Mesenchymal stem cell (in vitro differentiated cells and primary cell): ENCODE results near the gene STIMATE.

ENCODE experiments used
- DNase-seq: peaks from one replicate; pipeline ENCODE4 v3.0.0-alpha.2; 2013
- H2AFZ ChIP-seq: one replicate; pipeline ENCODE4 v1.6.1; 2013; ENCODE audit warnings: low read depth, mild to moderate bottlenecking, control low read depth, inconsistent platforms, low read length, moderate library complexity
- H2AK5ac ChIP-seq: 2 replicates; pipeline ENCODE4 v1.6.1; 2013; ENCODE audit warnings: low read length, moderate library complexity, mild to moderate bottlenecking, inconsistent platforms; ENCODE audit not compliant: severe bottlenecking
- H2BK120ac ChIP-seq: one replicate; pipeline ENCODE4 v1.6.1; 2013; ENCODE audit warnings: low read depth, mild to moderate bottlenecking, inconsistent platforms, low read length, moderate library complexity
- H2BK12ac ChIP-seq, 2 experiments: one replicate each; pipeline ENCODE4 v1.6.1; 2013; ENCODE audit warnings: inconsistent platforms in 2 of 2, low read length in 2 of 2, mild to moderate bottlenecking in 2 of 2, moderate library complexity in 2 of 2, control low read depth in 1 of 2
- H2BK15ac ChIP-seq: one replicate; pipeline ENCODE4 v1.6.1; 2013; ENCODE audit warnings: mild to moderate bottlenecking, low read depth, inconsistent platforms; ENCODE audit not compliant: poor library complexity, severe bottlenecking
- H2BK5ac ChIP-seq: 2 replicates; pipeline ENCODE4 v1.6.1; 2013; ENCODE audit warnings: low read depth, mild to moderate bottlenecking, low read length, control low read depth, inconsistent platforms; ENCODE audit not compliant: poor library complexity, severe bottlenecking
- H3K14ac ChIP-seq, 2 experiments: one replicate each; pipeline ENCODE4 v1.6.1; 2013; ENCODE audit warnings: inconsistent platforms in 2 of 2, low read length in 2 of 2, control low read depth in 1 of 2, mild to moderate bottlenecking in 1 of 2, moderate library complexity in 1 of 2
- H3K18ac ChIP-seq, 2 experiments: one replicate each; pipeline ENCODE4 v1.6.1; 2013; ENCODE audit warnings: inconsistent platforms in 2 of 2, low read length in 2 of 2, control low read depth in 1 of 2, low read depth in 1 of 2, mild to moderate bottlenecking in 1 of 2
- H3K23ac ChIP-seq, 2 experiments: one replicate each; pipeline ENCODE4 v1.6.1; 2013; ENCODE audit warnings: inconsistent platforms in 2 of 2, low read length in 2 of 2, mild to moderate bottlenecking in 2 of 2, moderate library complexity in 2 of 2, control low read depth in 1 of 2
- H3K27ac ChIP-seq: 2 replicates; pipeline ENCODE4 v1.5.1; 2013; ENCODE audit warnings: mild to moderate bottlenecking, moderate library complexity, low read length, control low read depth, inconsistent platforms; ENCODE audit not compliant: poor library complexity, severe bottlenecking
- H3K27me3 ChIP-seq, 2 experiments: 2 replicates each; pipeline versions ENCODE4 v1.6.1 to v1.7.0; 2013; ENCODE audit warnings: low read length in 2 of 2, mild to moderate bottlenecking in 2 of 2, moderate library complexity in 2 of 2, control low read depth in 1 of 2, inconsistent platforms in 1 of 2; ENCODE audit not compliant: control insufficient read depth in 1 of 2, insufficient read depth in 1 of 2
- H3K36me3 ChIP-seq, 2 experiments: 2 replicates each; pipeline versions ENCODE4 v1.6.1 to v1.7.0; 2013; ENCODE audit warnings: low read length in 2 of 2, control low read depth in 1 of 2, inconsistent platforms in 1 of 2, low read depth in 1 of 2, mild to moderate bottlenecking in 1 of 2; ENCODE audit not compliant: insufficient read depth in 2 of 2, control insufficient read depth in 1 of 2
- H3K4ac ChIP-seq, 2 experiments: one replicate each; pipeline ENCODE4 v1.6.1; 2013; ENCODE audit warnings: inconsistent platforms in 2 of 2, low read length in 2 of 2, mild to moderate bottlenecking in 2 of 2, moderate library complexity in 2 of 2, control low read depth in 1 of 2, low read depth in 1 of 2
- H3K4me1 ChIP-seq: 2 replicates; pipeline ENCODE4 v1.6.1; 2013; ENCODE audit warnings: low read depth, low read length, control low read depth; ENCODE audit not compliant: control insufficient read depth, insufficient read depth
- H3K4me2 ChIP-seq: 2 replicates; pipeline ENCODE4 v1.6.1; 2013; ENCODE audit warnings: low read length, mild to moderate bottlenecking, inconsistent platforms; ENCODE audit not compliant: poor library complexity, severe bottlenecking
- H3K4me3 ChIP-seq, 2 experiments: 2 replicates each; pipeline versions ENCODE4 v1.5.1 to v1.7.0; 2013; ENCODE audit warnings: low read length in 2 of 2, mild to moderate bottlenecking in 2 of 2, control low read depth in 1 of 2, low read depth in 1 of 2; ENCODE audit not compliant: insufficient read depth in 1 of 2
- H3K79me1 ChIP-seq: replicated peaks from 2 replicates; pipeline ENCODE4 v1.6.1; 2013; ENCODE audit warnings: mild to moderate bottlenecking, control low read depth, low read length, inconsistent platforms; ENCODE audit not compliant: poor library complexity, severe bottlenecking
- H3K9ac ChIP-seq: 2 replicates; pipeline ENCODE4 v1.7.0; 2013; ENCODE audit warnings: mild to moderate bottlenecking, low read length, moderate library complexity
- H3K9me3 ChIP-seq: 2 replicates; pipeline ENCODE4 v1.7.0; 2013; ENCODE audit warnings: mild to moderate bottlenecking, low read length; ENCODE audit not compliant: control insufficient read depth
- H4K8ac ChIP-seq: one replicate; pipeline ENCODE4 v1.6.1; 2013; ENCODE audit warnings: inconsistent platforms, mild to moderate bottlenecking, low read length, moderate library complexity
- H4K91ac ChIP-seq: one replicate; pipeline ENCODE4 v1.6.1; 2013; ENCODE audit warnings: mild to moderate bottlenecking, low read length, inconsistent platforms
- WGBS: methylation state at CpG from one replicate; pipeline ENCODE4 v1.1.7; 2013; ENCODE audit warnings: mixed read lengths; 5-methylcytosine and 5-hydroxymethylcytosine counted together

Gene STIMATE

GRCh38 chr3:52904552-52904951, 7.2 kb upstream of the STIMATE start:
- H3K9ac ChIP-seq = no peak overlapping the region
- no peak overlapping the region for H3K18ac ChIP-seq
- no peak overlapping the region for H4K91ac ChIP-seq
- no peak overlapping the region for H2AFZ ChIP-seq
- no peaks in the 10 kb centered on the region for H3K9me3 ChIP-seq
- no peak overlapping the region for H3K23ac ChIP-seq
- no peak overlapping the region for H3K27ac ChIP-seq
- H3K4me1 ChIP-seq = no peaks in the 10 kb centered on the region
- no peak overlapping the region for H3K4ac ChIP-seq
- no peak overlapping the region for H3K4me2 ChIP-seq
- H2BK120ac ChIP-seq = no peak overlapping the region
- no peak overlapping the region for H4K8ac ChIP-seq
- no peak overlapping the region for H2BK15ac ChIP-seq
- H2AK5ac ChIP-seq = no peak overlapping the region
- 100% methylated on average over 1 of the region's 1 CpG for WGBS
- no peaks in the 10 kb centered on the region for H3K79me1 ChIP-seq
- no peaks in the 10 kb centered on the region for H3K27me3 ChIP-seq
- no peak overlapping the region for H3K14ac ChIP-seq
- H2BK5ac ChIP-seq = no peak overlapping the region
- H3K4me3 ChIP-seq = no peak overlapping the region
- no peak for DNase-seq
- no peak overlapping the region for H2BK12ac ChIP-seq
- H3K36me3 ChIP-seq = peaks cover 0 to 21% of the 10 kb centered on the region in 2 experiments

GRCh38 chr3:52904000-52904399, 6.7 kb upstream of the STIMATE start:
- Histone ChIP-seq H2BK120ac (no peak overlapping the region), H2AK5ac (no peak overlapping the region), H3K4me2 (no peak overlapping the region), H3K9ac (no peak overlapping the region), H3K14ac (no peak overlapping the region), H4K91ac (no peak overlapping the region), H3K36me3 (peaks cover 0 to 21% of the 10 kb centered on the region in 2 experiments), H3K18ac (no peak overlapping the region), H3K4me3 (no peak overlapping the region), H3K9me3 (no peaks in the 10 kb centered on the region), H3K4ac (no peak overlapping the region), H2BK12ac (no peak overlapping the region), H3K79me1 (no peaks in the 10 kb centered on the region), H2BK5ac (no peak overlapping the region), H3K27ac (no peak overlapping the region), H3K23ac (no peak overlapping the region), H4K8ac (no peak overlapping the region), H2BK15ac (no peak overlapping the region), H2AFZ (no peak overlapping the region), H3K4me1 (no peaks in the 10 kb centered on the region), H3K27me3 (no peaks in the 10 kb centered on the region)
- WGBS = 90% methylated on average over 3 of the region's 3 CpGs
- DNase-seq = no peak

GRCh38 chr3:52896613-52897012, 735 bp downstream of the STIMATE start:
- no peak overlapping the region for H4K91ac ChIP-seq
- no peak for DNase-seq
- H3K9ac ChIP-seq = peak overlapping the region; percentile 90
- WGBS = 13% methylated on average over 9 of the region's 9 CpGs
- no peaks in the 10 kb centered on the region for H3K9me3 ChIP-seq
- peak overlapping the region; percentile 78 for H2AFZ ChIP-seq
- H2BK5ac ChIP-seq = no peak overlapping the region
- peak overlapping the region; percentile 89 to 97 for H3K4me3 ChIP-seq
- peaks cover 28% of the 10 kb centered on the region for H3K79me1 ChIP-seq
- H3K36me3 ChIP-seq = peaks cover 0 to 3% of the 10 kb centered on the region in 2 experiments
- H2AK5ac ChIP-seq = no peak overlapping the region
- peaks cover 7% of the 10 kb centered on the region for H3K4me1 ChIP-seq
- H3K27me3 ChIP-seq = no peaks in the 10 kb centered on the region
- H4K8ac ChIP-seq = no peak overlapping the region
- no peak overlapping the region for H2BK15ac ChIP-seq
- no peak overlapping the region for H2BK12ac ChIP-seq
- H3K18ac ChIP-seq = no peak overlapping the region
- no peak overlapping the region for H3K14ac ChIP-seq
- peak overlapping the region; percentile 97 for H3K4me2 ChIP-seq
- H3K27ac ChIP-seq = no peak overlapping the region
- H3K4ac ChIP-seq = peak overlapping the region in 1 of 2 experiments; percentile 32
- H3K23ac ChIP-seq = no peak overlapping the region
- H2BK120ac ChIP-seq = no peak overlapping the region

- Histone ChIP-seq H3K36me3 (peaks cover 0 to 3% of the 10 kb centered on the region in 2 experiments), H3K27ac (no peak overlapping the region), H3K4me1 (peaks cover 8% of the 10 kb centered on the region), H3K9me3 (no peaks in the 10 kb centered on the region), H3K4ac (no peak overlapping the region), H2AK5ac (no peak overlapping the region), H3K27me3 (no peaks in the 10 kb centered on the region), H3K14ac (no peak overlapping the region), H2BK12ac (no peak overlapping the region), H3K4me2 (no peak overlapping the region), H2BK5ac (no peak overlapping the region), H2BK15ac (no peak overlapping the region), H3K79me1 (peaks cover 30% of the 10 kb centered on the region), H3K9ac (peak overlapping the region; percentile 90), H4K91ac (no peak overlapping the region), H3K4me3 (peak overlapping the region in 1 of 2 experiments; percentile 97), H2BK120ac (no peak overlapping the region), H4K8ac (no peak overlapping the region), H2AFZ (no peak overlapping the region), H3K23ac (no peak overlapping the region), H3K18ac (no peak overlapping the region)
- no peak for DNase-seq
- 64% methylated on average over 2 of the region's 3 CpGs for WGBS
These were observed 1.2 kb downstream of the STIMATE start for GRCh38 chr3:52896151-52896550.
